Caco-2 (cell line): Measurements from ENCODE around the gene PAGR1. TPM values are rescaled to one million over a fixed set of nuclear protein-coding genes. Genes with fewer than 3 reads are reported as not detected.
"Not testable (repeated sequence)": the region's sequence is repeated elsewhere in the genome, so short reads cannot be mapped to it uniquely, and the experiment has no call there.

Experiments
- BruUV-seq: library from RNA; stranded (reverse); fragments of 400-500 nt; replicated peaks from 2 replicates; lab custom pipeline; 2021; lab: Mats Ljungman, UMichigan
- CTCF ChIA-PET: fragments of 300-600 bp; sonication (Branson Sonifier 250); formaldehyde crosslinking; loops from one replicate; lab custom pipeline; 2022; ENCODE audit warnings: antibody characterized with exemption; lab: Charles Lee
- POLR2A ChIA-PET: fragments of 300-600 bp; sonication (Branson Sonifier 250); formaldehyde crosslinking; loops from one replicate; lab custom pipeline; 2022; ENCODE audit warnings: antibody characterized with exemption; lab: Charles Lee
- DNase-seq, 2 experiments: peaks; one replicate each; pipeline versions ENCODE4 v3.0.0 to v3.0.0-alpha.2; 2020 to 2022
- H3K27me3 ChIP-seq: replicated peaks from 2 replicates; pipeline ENCODE4 v1.6.0; 2011; ENCODE audit warnings: low read length; ENCODE audit not compliant: control insufficient read depth, insufficient read depth
- H3K36me3 ChIP-seq: 2 replicates; pipeline ENCODE4 v1.5.1; 2011; ENCODE audit warnings: low read length; ENCODE audit not compliant: control insufficient read depth, insufficient read depth
- H3K4me1 ChIP-seq: fragments of 250-450 bp; sonication (Bioruptor Pico); 2 replicates; pipeline ENCODE4 v1.5.1; 2020; ENCODE audit warnings: mild to moderate bottlenecking
- H3K4me3 ChIP-seq: 2 replicates; pipeline ENCODE4 v1.5.1; 2011; ENCODE audit warnings: low read depth, mild to moderate bottlenecking, control low read depth, low read length
- H3K9me3 ChIP-seq: fragments of 250-450 bp; sonication (Bioruptor Pico); 2 replicates; pipeline ENCODE4 v1.5.1; 2020; ENCODE audit warnings: mild to moderate bottlenecking, moderate library complexity
- H3K27ac Mint-ChIP-seq: one replicate; pipeline ENCODE4 v1.8.0; 2022; ENCODE audit warnings: mixed read lengths; ENCODE audit not compliant: unreplicated experiment
- H3K27me3 Mint-ChIP-seq: one replicate; pipeline ENCODE4 v1.8.0; 2022; ENCODE audit warnings: mixed read lengths; ENCODE audit not compliant: insufficient read depth, unreplicated experiment
- H3K36me3 Mint-ChIP-seq: one replicate; pipeline ENCODE4 v1.8.0; 2022; ENCODE audit warnings: mild to moderate bottlenecking, mixed read lengths; ENCODE audit not compliant: insufficient read depth, unreplicated experiment
- H3K4me1 Mint-ChIP-seq: one replicate; pipeline ENCODE4 v1.8.0; 2022; ENCODE audit warnings: low read depth, mixed read lengths; ENCODE audit not compliant: unreplicated experiment
- H3K4me3 Mint-ChIP-seq: one replicate; pipeline ENCODE4 v1.8.0; 2022; ENCODE audit warnings: mild to moderate bottlenecking, moderate library complexity, mixed read lengths; ENCODE audit not compliant: unreplicated experiment
- H3K9me3 Mint-ChIP-seq: one replicate; pipeline ENCODE4 v1.8.0; 2022; ENCODE audit warnings: mixed read lengths; ENCODE audit not compliant: unreplicated experiment
- intact Hi-C: fragments of 100-400 bp; cut with micrococcal nuclease; formaldehyde crosslinking; loops from one replicate; pipeline ENCODE4 v1.10.0; 2022; ENCODE audit not compliant: unreplicated experiment
- total RNA-seq: library from RNA; stranded (reverse); gene quantifications from 2 replicates; pipeline ENCODE4 v1.2.3, GENCODE V29; 2022
- TF ChIP-seq, protein P1 (sequence below), 2 experiments: fragments of 200-600 bp in 1 of 2; IDR thresholded peaks; 1 replicate in 1 of 2; 2 replicates in 1 of 2; pipeline versions ENCODE4 v1.5.1 to v1.8.0; 2011 to 2022; ENCODE audit warnings: antibody characterized with exemption in 1 of 2, control low read depth in 1 of 2, inconsistent platforms in 1 of 2, low read depth in 1 of 2, low read length in 1 of 2, mild to moderate bottlenecking in 1 of 2, moderate library complexity in 1 of 2; ENCODE audit not compliant: insufficient read depth in 1 of 2, severe bottlenecking in 1 of 2, unreplicated experiment in 1 of 2

Gene PAGR1
- total RNA-seq, 1 experiment from 2014 or later, result 33.0 TPM

- H3K27me3 Mint-ChIP-seq, result no peaks in the 10 kb centered on the region
- intact Hi-C loops, result loop anchor here (2.0 kb wide), 1 partner anchor 13 kb away; no protein-coding TSS in a partner anchor
- CTCF ChIA-PET, result no interaction called here
- POLR2A ChIA-PET, result no interaction called here
- peak overlapping the region; percentile 79 for H3K4me3 Mint-ChIP-seq
- Histone ChIP-seq H3K4me3 (peak overlapping the region; percentile 98), H3K36me3 (peaks cover 2% of the 10 kb centered on the region), H3K9me3 (no peaks in the 10 kb centered on the region), H3K4me1 (0 out of 2 replicates have a peak, but pooled peaks cover 5% of the 10 kb centered on the region), H3K27me3 (no peaks in the 10 kb centered on the region)
- no TSS peak for BruUV-seq
- DNase-seq, result no peak
- H3K9me3 Mint-ChIP-seq, result no peaks in the 10 kb centered on the region
- peaks cover 44% of the 10 kb centered on the region for H3K36me3 Mint-ChIP-seq
- TF ChIP-seq, protein P1, sequence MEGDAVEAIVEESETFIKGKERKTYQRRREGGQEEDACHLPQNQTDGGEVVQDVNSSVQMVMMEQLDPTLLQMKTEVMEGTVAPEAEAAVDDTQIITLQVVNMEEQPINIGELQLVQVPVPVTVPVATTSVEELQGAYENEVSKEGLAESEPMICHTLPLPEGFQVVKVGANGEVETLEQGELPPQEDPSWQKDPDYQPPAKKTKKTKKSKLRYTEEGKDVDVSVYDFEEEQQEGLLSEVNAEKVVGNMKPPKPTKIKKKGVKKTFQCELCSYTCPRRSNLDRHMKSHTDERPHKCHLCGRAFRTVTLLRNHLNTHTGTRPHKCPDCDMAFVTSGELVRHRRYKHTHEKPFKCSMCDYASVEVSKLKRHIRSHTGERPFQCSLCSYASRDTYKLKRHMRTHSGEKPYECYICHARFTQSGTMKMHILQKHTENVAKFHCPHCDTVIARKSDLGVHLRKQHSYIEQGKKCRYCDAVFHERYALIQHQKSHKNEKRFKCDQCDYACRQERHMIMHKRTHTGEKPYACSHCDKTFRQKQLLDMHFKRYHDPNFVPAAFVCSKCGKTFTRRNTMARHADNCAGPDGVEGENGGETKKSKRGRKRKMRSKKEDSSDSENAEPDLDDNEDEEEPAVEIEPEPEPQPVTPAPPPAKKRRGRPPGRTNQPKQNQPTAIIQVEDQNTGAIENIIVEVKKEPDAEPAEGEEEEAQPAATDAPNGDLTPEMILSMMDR (IDR thresholded peaks at IDR 0.05; ENCODE audit: insufficient read depth in 1 of 2, low read depth in 1 of 2, low read length in 1 of 2, severe bottlenecking in 1 of 2, unreplicated experiment in 1 of 2), result no peak
- peaks cover 22% of the 10 kb centered on the region for H3K4me1 Mint-ChIP-seq
- peak overlapping the region; percentile 92 for H3K27ac Mint-ChIP-seq
Measured at GRCh38 chr16:29791845-29792807, 23.8 kb upstream of the PAGR1 start.

DNA sequence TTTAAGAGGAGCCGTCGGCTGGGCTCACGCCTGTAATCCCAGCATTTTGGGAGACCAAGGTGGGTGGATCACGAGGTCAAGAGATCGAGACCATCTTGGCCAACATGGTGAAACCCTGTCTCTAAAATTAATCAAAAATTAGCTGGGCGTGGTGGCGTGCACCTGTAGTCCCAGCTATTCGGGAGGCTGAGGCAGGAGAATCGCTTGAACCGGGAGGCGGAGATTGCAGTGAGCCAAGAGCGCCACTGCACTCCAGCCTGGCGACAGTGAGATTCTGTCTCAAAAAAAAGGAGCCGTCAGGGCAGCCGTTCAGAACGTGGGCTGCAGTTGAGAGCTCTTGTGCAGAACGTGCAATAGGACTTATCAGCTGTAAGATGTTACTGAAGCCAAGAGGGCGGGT is 22.8 kb upstream of the PAGR1 start:
- H3K9me3 Mint-ChIP-seq, H3K36me3 ChIP-seq, H3K27me3 ChIP-seq, CTCF ChIA-PET, H3K4me1 ChIP-seq, DNase-seq, POLR2A ChIA-PET, H3K9me3 ChIP-seq, H3K27me3 Mint-ChIP-seq, intact Hi-C loops, H3K4me3 ChIP-seq, BruUV-seq, H3K27ac Mint-ChIP-seq: not testable (repeated sequence)
- Mint-ChIP-seq H3K4me3 (peak overlapping the region; percentile 79), H3K4me1 (peaks cover 22% of the 10 kb centered on the region), H3K36me3 (peaks cover 49% of the 10 kb centered on the region)

- intact Hi-C loops, result no loop called here
Measured at GRCh38 chr16:29794231-29794710, 21.7 kb upstream of the PAGR1 start.

More at GRCh38 chr16:29794231-29794710, 21.7 kb upstream of the PAGR1 start:
- H3K36me3 Mint-ChIP-seq, result peaks cover 60% of the 10 kb centered on the region
- no peaks in the 10 kb centered on the region for H3K27me3 Mint-ChIP-seq
- Histone ChIP-seq H3K36me3 (peaks cover 4% of the 10 kb centered on the region), H3K9me3 (no peaks in the 10 kb centered on the region), H3K4me1 (0 out of 2 replicates have a peak, but pooled peaks cover 5% of the 10 kb centered on the region), H3K4me3 (no peak overlapping the region), H3K27me3 (no peaks in the 10 kb centered on the region)
- POLR2A ChIA-PET, result no interaction called here
- peaks cover 22% of the 10 kb centered on the region for H3K4me1 Mint-ChIP-seq
- BruUV-seq, result no TSS peak
- no peak for DNase-seq
- TF ChIP-seq, protein P1 (IDR thresholded peaks at IDR 0.05; ENCODE audit: insufficient read depth in 1 of 2, low read depth in 1 of 2, low read length in 1 of 2, severe bottlenecking in 1 of 2, unreplicated experiment in 1 of 2), result no peak
- CTCF ChIA-PET, result no interaction called here
- H3K27ac Mint-ChIP-seq, result no peak overlapping the region
- no peaks in the 10 kb centered on the region for H3K9me3 Mint-ChIP-seq
- no peak overlapping the region for H3K4me3 Mint-ChIP-seq
